Bronchial epithelial cell (primary cell): ENCODE data around the gene PRKCSH. TPM values are rescaled to one million over a fixed set of nuclear protein-coding genes. Genes with fewer than 3 reads are reported as not detected.

ENCODE experiments used
- DNase-seq: peaks from one replicate; pipeline ENCODE4 v3.0.0-alpha.2; 2010; ENCODE audit warnings: low read depth
- FAIRE-seq: peaks from 2 replicates; lab custom pipeline; 2011; peaks lifted over from hg19 to GRCh38; lab: Jason Lieb, UNC
- H3K27me3 ChIP-seq: 2 replicates; pipeline ENCODE4 v1.5.1; 2011; ENCODE audit warnings: low read length; ENCODE audit not compliant: control insufficient read depth, insufficient read depth
- H3K36me3 ChIP-seq: 2 replicates; pipeline ENCODE4 v1.5.1; 2011; ENCODE audit warnings: low read length; ENCODE audit not compliant: control insufficient read depth, insufficient read depth
- H3K4me3 ChIP-seq: 2 replicates; pipeline ENCODE4 v1.5.1; 2011; ENCODE audit warnings: mild to moderate bottlenecking, low read depth, low read length, control low read depth
- CTCF ChIP-seq: IDR thresholded peaks from 2 replicates; pipeline ENCODE4 v1.5.1; 2011; ENCODE audit warnings: mild to moderate bottlenecking, moderate library complexity, low read length, control low read depth, inconsistent platforms; ENCODE audit not compliant: insufficient read depth, severe bottlenecking
- total RNA-seq: library from RNA; depleted of rRNA; stranded (reverse); fragments of >200 nt; gene quantifications from 2 replicates; pipeline ENCODE4 v1.2.1, GENCODE V29; 2014

Gene PRKCSH
- total RNA-seq, 1 donor from 2014 or later = 67.9 TPM

GRCh38 chr19:11499220-11499726 lies 63.8 kb downstream of the PRKCSH start:
- peaks cover 8% of the 10 kb centered on the region for H3K36me3 ChIP-seq
- H3K27me3 ChIP-seq = no peaks in the 10 kb centered on the region
- DNase-seq (no peak), FAIRE-seq (no peak)
- H3K4me3 ChIP-seq = no peak overlapping the region
- TF ChIP-seq CTCF = no peak

DNA sequence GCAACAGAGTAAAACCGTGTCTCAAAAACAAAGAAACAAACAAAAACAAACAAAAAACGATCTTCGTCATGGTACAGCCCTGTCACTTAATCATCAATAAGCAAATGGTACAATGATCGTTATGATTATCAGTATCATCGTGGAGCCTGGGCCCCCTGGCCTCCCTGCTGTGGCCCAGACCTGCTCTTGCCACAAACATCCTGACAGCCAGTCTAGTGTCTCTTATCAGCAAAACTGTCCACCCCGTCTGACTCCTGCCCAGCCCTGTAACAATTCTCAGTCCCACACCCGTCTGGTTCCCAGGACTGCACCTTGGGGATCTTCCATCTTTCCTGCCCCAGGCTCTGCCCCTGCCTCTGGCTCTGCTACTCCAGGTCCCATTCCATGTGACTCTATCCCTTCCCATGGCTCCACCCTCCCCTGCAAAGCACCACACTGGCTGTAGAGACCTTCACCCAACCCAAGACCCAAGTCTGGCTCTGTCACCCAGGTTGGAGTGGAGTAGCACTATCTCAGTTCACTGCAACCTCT lies 64.5 kb downstream of the PRKCSH start:
- H3K27me3 ChIP-seq = no peaks in the 10 kb centered on the region
- FAIRE-seq (no peak), DNase-seq (no peak)
- no peak overlapping the region for H3K4me3 ChIP-seq
- no peak for TF ChIP-seq CTCF
- peaks cover 8% of the 10 kb centered on the region for H3K36me3 ChIP-seq

Other genes starting within 250 kb of the PRKCSH start
- 10.2 and 10.8 TPM in 2 replicates for gene KANK2, start 238.1 kb upstream of the PRKCSH start, total RNA-seq
- gene ANGPTL8, start 196.0 kb upstream of the PRKCSH start, total RNA-seq = not detected in 2 replicates
- 10.5 and 21.4 TPM in 2 replicates for gene DOCK6, start 173.1 kb upstream of the PRKCSH start, total RNA-seq
- not detected in 2 replicates for gene TSPAN16, start 139.5 kb upstream of the PRKCSH start, total RNA-seq
- 37.4 and 88.3 TPM in 2 replicates for gene RAB3D, start 96.0 kb upstream of the PRKCSH start, total RNA-seq
- gene TMEM205, start 89.4 kb upstream of the PRKCSH start, total RNA-seq = 70.6 and 116 TPM in 2 replicates
- 7.9 and 11.1 TPM in 2 replicates for gene CCDC159, start 89.1 kb upstream of the PRKCSH start, total RNA-seq
- 1.8 and 6.0 TPM in 2 replicates for gene PLPPR2, start 80.2 kb upstream of the PRKCSH start, total RNA-seq
- gene SWSAP1, start 61.0 kb upstream of the PRKCSH start, total RNA-seq = 0.53 and 0.90 TPM in 2 replicates
- 0.26 and 1.0 TPM in 2 replicates for gene EPOR, start 51.3 kb upstream of the PRKCSH start, total RNA-seq
- 0.26 TPM in 2 replicates for gene RGL3, start 16.3 kb upstream of the PRKCSH start, total RNA-seq
- not detected in 2 replicates for gene ODAD3, start 514 bp upstream of the PRKCSH start, total RNA-seq
- gene ELAVL3, start 45.4 kb downstream of the PRKCSH start, total RNA-seq = not detected in 2 replicates
- 5.3 and 8.3 TPM in 2 replicates for gene ZNF653, start 70.2 kb downstream of the PRKCSH start, total RNA-seq
- gene ECSIT, start 93.5 kb downstream of the PRKCSH start, total RNA-seq = 27.7 and 57.4 TPM in 2 replicates
- not detected in 2 replicates for gene CNN1, start 103.2 kb downstream of the PRKCSH start, total RNA-seq
- gene ELOF1, start 123.6 kb downstream of the PRKCSH start, total RNA-seq = 20.3 and 30.7 TPM in 2 replicates
- gene ACP5, start 142.0 kb downstream of the PRKCSH start, total RNA-seq = 24.5 and 26.2 TPM in 2 replicates
- 23.9 and 24.5 TPM in 2 replicates for gene ZNF627, start 161.8 kb downstream of the PRKCSH start, total RNA-seq